ENCODE measurements around the gene DENND1A. TPM values are rescaled to one million over a fixed set of nuclear protein-coding genes. Genes with fewer than 3 reads are reported as not detected.

DENND1A gene
- total and polyA plus RNA-seq, 2 of the 13 experiments (the other 11 are each of a cell fraction or from before 2014, with no cell fraction given) = 14.8 to 30.1 TPM

- no peak; the same call in 2 of the 3 replicates for ATAC-seq
- CTCF ChIA-PET (ENCODE audit: low intra/inter-chr PET ratio, low total read pairs) = no interaction called here
- BruUV-seq (replicated peaks) = no TSS peak
Observed at GRCh38 chr9:123617952-123618678, 311.8 kb downstream of the DENND1A start.

More at GRCh38 chr9:123617952-123618678, 311.8 kb downstream of the DENND1A start:
- H3K27ac ChIP-seq (ENCODE audit: extremely low read length, insufficient read depth, low read length) = no peak overlapping the region
- intact Hi-C loops (cut with micrococcal nuclease; ENCODE audit: unreplicated experiment) (no loop called here), in situ Hi-C loops (cut with HindIII; ENCODE audit: extremely low pct_ligation_motif_present, low pct_unique_long_range_greater_than_20kb) (no loop called here)
- no peaks in the 10 kb centered on the region for H3K9me3 ChIP-seq (ENCODE audit: low read length)
- TF ChIP-seq MZF1 (CRISPR knock-in tag; IDR thresholded peaks at IDR 0.05; ENCODE audit: borderline replicate concordance) = no peak
- no peak for TF ChIP-seq ZMAT3 (CRISPR knock-in tag; conservative IDR thresholded peaks at IDR 0.05)
- no peak for TF ChIP-seq RFXANK (CRISPR knock-in tag; IDR thresholded peaks at IDR 0.05)
- TF ChIP-seq ZNF709 (CRISPR knock-in tag; IDR thresholded peaks at IDR 0.05) = no peak
- TF ChIP-seq UBTF (CRISPR knock-in tag; IDR thresholded peaks at IDR 0.05) = no peak
- no peak for TF ChIP-seq CCAR2 (optimal IDR thresholded peaks at IDR 0.05; ENCODE audit: low read depth, low read length)
- no peak for TF ChIP-seq ZNF10 (CRISPR knock-in tag; IDR thresholded peaks at IDR 0.05; ENCODE audit: borderline replicate concordance, low read depth)
- TF ChIP-seq ZFP91 (CRISPR knock-in tag; IDR thresholded peaks at IDR 0.05; ENCODE audit: borderline replicate concordance) = no peak
- no peak for TF ChIP-seq ATF7-NPFF (CRISPR knock-in tag; IDR thresholded peaks at IDR 0.05; ENCODE audit: low read depth)
- H2AFZ ChIP-seq (ENCODE audit: low read length) = no peak overlapping the region
- no peak overlapping the region for H3K4me2 ChIP-seq (ENCODE audit: low read depth, low read length)
- no peaks in the 10 kb centered on the region for H4K20me1 ChIP-seq (ENCODE audit: insufficient read depth, low read length)
- no peak for FAIRE-seq
- no peaks in the 10 kb centered on the region for H3K27me3 ChIP-seq (ENCODE audit: control insufficient read depth in 1 of 2, insufficient read depth in 2 of 2, low read length in 2 of 2)
- no peak for DNase-seq (ENCODE audit: low spot score)
- WGBS (ENCODE audit: low lambda C conversion rate) = 95% methylated on average over 11 of the region's 11 CpGs
- no peaks in the 10 kb centered on the region for H3K4me1 ChIP-seq (ENCODE audit: insufficient read depth, low read length)
- H3K9ac ChIP-seq (ENCODE audit: insufficient read depth, low read depth, low read length) = no peak overlapping the region
- no peak overlapping the region for H3K4me3 ChIP-seq (replicated peaks in 1 of 3; ENCODE audit: insufficient read depth in 1 of 3, low read depth in 2 of 3, low read length in 3 of 3)
- H3K79me2 ChIP-seq (ENCODE audit: insufficient read depth, low read length) = no peaks in the 10 kb centered on the region
- H3K36me3 ChIP-seq (replicated peaks in 1 of 2; ENCODE audit: control insufficient read depth in 1 of 2, insufficient read depth in 2 of 2, low read length in 2 of 2) = peaks cover 2 to 23% of the 10 kb centered on the region in 2 experiments; a peak in 3 of 5 replicates
- POLR2A ChIA-PET = no interaction called here
